Tibial nerve (tissue), 4 donors: ENCODE results near the gene HOTAIR. TPM values are rescaled to one million over a fixed set of nuclear protein-coding genes. Genes with fewer than 3 reads are reported as not detected.

Experiments
- DNase-seq, 2 donors: peaks; one replicate each; pipeline ENCODE4 v3.0.0-alpha.2; 2019; ENCODE audit warnings: low spot score in 2 of 2
- H3K27ac ChIP-seq, 4 donors: fragments of 200-600 bp; sonication (generic) in 3 of 4; one replicate each; pipeline ENCODE4 v1.5.1; 2017 to 2019; ENCODE audit warnings: mild to moderate bottlenecking in 1 of 4
- H3K27me3 ChIP-seq, 2 donors: fragments of 200-600 bp; sonication (generic) in 1 of 2; one replicate each; pipeline versions ENCODE4 v1.5.1 to v1.6.0; 2017 to 2019
- H3K36me3 ChIP-seq, 3 donors: fragments of 200-600 bp; sonication (generic); one replicate each; pipeline ENCODE4 v1.5.1; 2018 to 2019
- H3K4me1 ChIP-seq, 4 donors: fragments of 200-600 bp; sonication (generic) in 3 of 4; one replicate each; pipeline ENCODE4 v1.5.1; 2017 to 2019
- H3K4me3 ChIP-seq, 4 donors: fragments of 200-600 bp; sonication (generic) in 3 of 4; one replicate each; pipeline ENCODE4 v1.5.1; 2017 to 2019; ENCODE audit warnings: mild to moderate bottlenecking in 1 of 4, moderate library complexity in 1 of 4
- H3K9me3 ChIP-seq, 4 donors: fragments of 200-600 bp; sonication (generic) in 3 of 4; one replicate each; pipeline ENCODE4 v1.5.1; 2017 to 2019
- CTCF ChIP-seq, 5 experiments: fragments of 200-600 bp in 3 of 5; fragments of 450-650 bp in 2 of 5; sonication (generic) in 3 of 5; IDR thresholded peaks; one replicate each; pipeline ENCODE4 v1.5.1; 2016 to 2019; ENCODE audit warnings: antibody characterized with exemption in 5 of 5, mild to moderate bottlenecking in 3 of 5, moderate library complexity in 2 of 5
- EP300 ChIP-seq, 2 donors: sonication (generic); formaldehyde crosslinking; IDR thresholded peaks; one replicate each; pipeline ENCODE4 v1.6.1; 2017; ENCODE audit warnings: antibody characterized with exemption in 2 of 2, mild to moderate bottlenecking in 1 of 2
- POLR2A ChIP-seq, 2 donors: fragments of 450-650 bp; IDR thresholded peaks; one replicate each; pipeline ENCODE4 v1.6.1; 2017; ENCODE audit warnings: antibody characterized with exemption in 2 of 2, mild to moderate bottlenecking in 2 of 2, moderate library complexity in 2 of 2
- WGBS, 2 donors: methylation state at CpG; one replicate each; pipeline ENCODE4 v1.1.5; 2018; 5-methylcytosine and 5-hydroxymethylcytosine counted together
- total RNA-seq, 4 donors: library from RNA; depleted of rRNA; stranded (reverse); fragments of >200 nt; gene quantifications; one replicate each; pipeline ENCODE4 v1.1.0, GENCODE V29; 2016

The HOTAIR gene
- total RNA-seq, 4 donors from 2014 or later: 0.20 to 0.42 (median 0.30) TPM; not detected in 1

GRCh38 chr12:54020591-54021405, 46.0 kb upstream of the HOTAIR start:
- DNase-seq: no peak

GRCh38 chr12:54019924-54020590, 45.3 kb upstream of the HOTAIR start:
- TF ChIP-seq CTCF (IDR thresholded peaks at IDR 0.05) (no peak), EP300 (IDR thresholded peaks at IDR 0.05) (no peak), POLR2A (IDR thresholded peaks at IDR 0.05) (no peak)
- Histone ChIP-seq H3K4me3 (peak overlapping the region; percentile 53 to 74 (median 62)), H3K27me3 (peaks cover 0 to 30% of the 10 kb centered on the region in 2 donors), H3K4me1 (peaks cover 0 to 87% (median 29%) of the 10 kb centered on the region in 4 donors), H3K27ac (peak overlapping the region; percentile 87 to 99 (median 96)), H3K36me3 (no peaks in the 10 kb centered on the region), H3K9me3 (no peaks in the 10 kb centered on the region)
- WGBS, 2 donors: 10 to 22% methylated on average over 10 of the region's 10 CpGs
- DNase-seq: no peak

More at GRCh38 chr12:54020591-54021405, 46.0 kb upstream of the HOTAIR start:
- Histone ChIP-seq H3K9me3 (no peaks in the 10 kb centered on the region), H3K4me3 (peak overlapping the region; percentile 53 to 74 (median 62)), H3K36me3 (no peaks in the 10 kb centered on the region), H3K4me1 (peaks cover 0 to 87% (median 30%) of the 10 kb centered on the region in 4 donors), H3K27ac (peak overlapping the region; percentile 87 to 99 (median 96)), H3K27me3 (peaks cover 0 to 28% of the 10 kb centered on the region in 2 donors)
- WGBS, 2 donors: 18 to 25% methylated on average over 23 of the region's 23 CpGs
- TF ChIP-seq EP300 (IDR thresholded peaks at IDR 0.05): no peak

- H3K27ac ChIP-seq: peak overlapping the region; percentile 87 to 99 (median 96)
- H3K27me3 ChIP-seq: peaks cover 0 to 36% of the 10 kb centered on the region in 2 donors
- 15 to 31% methylated on average over 43 of the region's 43 CpGs for WGBS, 2 donors
- no peak for DNase-seq
- peaks cover 0 to 86% (median 25%) of the 10 kb centered on the region in 4 donors for H3K4me1 ChIP-seq
- TF ChIP-seq EP300 (IDR thresholded peaks at IDR 0.05): no peak
- H3K4me3 ChIP-seq: peak overlapping the region; percentile 53 to 74 (median 62)
- no peaks in the 10 kb centered on the region for H3K9me3 ChIP-seq
- H3K36me3 ChIP-seq: no peaks in the 10 kb centered on the region
These were observed 44.5 kb upstream of the HOTAIR start for GRCh38 chr12:54019091-54019811.

GRCh38 chr12:54018468-54018984, 43.8 kb upstream of the HOTAIR start:
- peak in 1 of 2 donors; percentile 68 for DNase-seq
- H3K4me1 ChIP-seq: peaks cover 0 to 82% (median 23%) of the 10 kb centered on the region in 4 donors
- peak overlapping the region; percentile 53 to 74 (median 62) for H3K4me3 ChIP-seq
- H3K27me3 ChIP-seq: peaks cover 0 to 36% of the 10 kb centered on the region in 2 donors
- no peaks in the 10 kb centered on the region for H3K9me3 ChIP-seq
- 8 to 10% methylated on average over 25 to 26 of the region's 29 CpGs for WGBS, 2 donors
- H3K36me3 ChIP-seq: no peaks in the 10 kb centered on the region
- peak overlapping the region; percentile 87 to 99 (median 96) for H3K27ac ChIP-seq
- TF ChIP-seq CTCF (IDR thresholded peaks at IDR 0.05) (no peak), EP300 (IDR thresholded peaks at IDR 0.05) (no peak), POLR2A (IDR thresholded peaks at IDR 0.05) (no peak)

- peak overlapping the region; percentile 87 to 99 (median 96) for H3K27ac ChIP-seq
- TF ChIP-seq CTCF (IDR thresholded peaks at IDR 0.05) (no peak), POLR2A (IDR thresholded peaks at IDR 0.05) (peak; percentile 41 to 77), EP300 (IDR thresholded peaks at IDR 0.05) (peak in 1 of 2 donors; percentile 95)
- H3K4me1 ChIP-seq: peaks cover 0 to 82% (median 21%) of the 10 kb centered on the region in 4 donors
- WGBS, 2 donors: 0 to 3% methylated on average over 28 to 31 of the region's 34 CpGs
- peaks cover 0 to 42% of the 10 kb centered on the region in 2 donors for H3K27me3 ChIP-seq
- no peaks in the 10 kb centered on the region for H3K9me3 ChIP-seq
- H3K36me3 ChIP-seq: no peaks in the 10 kb centered on the region
- peak; percentile 79 to 87 for DNase-seq
- peak overlapping the region; percentile 53 to 74 (median 62) for H3K4me3 ChIP-seq
These were observed 43.2 kb upstream of the HOTAIR start for GRCh38 chr12:54017878-54018467.
